Measurements from ENCODE around the gene IGSF22. TPM values are rescaled to one million over a fixed set of nuclear protein-coding genes. Genes with fewer than 3 reads are reported as not detected.

The IGSF22 gene
- total RNA-seq, 1 donor from 2014 or later: 2.3 TPM

GRCh38 chr11:18745251-18745650, 19.3 kb upstream of the IGSF22 start:
- intact Hi-C loops (cut with DNase I): no loop called here

GRCh38 chr11:18743900-18744514, 18.0 kb upstream of the IGSF22 start:
- ATAC-seq (no peak), DNase-seq (no peak)
- Histone ChIP-seq H3K4me3 (no peak overlapping the region), H3K4me1 (no peaks in the 10 kb centered on the region), H3K27me3 (ENCODE audit: low read depth) (no peaks in the 10 kb centered on the region), H3K9me3 (no peaks in the 10 kb centered on the region), H3K27ac (no peak overlapping the region), H3K36me3 (no peaks in the 10 kb centered on the region)
- intact Hi-C loops (cut with DNase I): no loop called here
- TF ChIP-seq CTCF (IDR thresholded peaks at IDR 0.05): no peak

More at GRCh38 chr11:18745251-18745650, 19.3 kb upstream of the IGSF22 start:
- TF ChIP-seq CTCF (IDR thresholded peaks at IDR 0.05): no peak
- Histone ChIP-seq H3K9me3 (no peaks in the 10 kb centered on the region), H3K4me3 (no peak overlapping the region), H3K4me1 (no peaks in the 10 kb centered on the region), H3K27ac (no peak overlapping the region), H3K36me3 (no peaks in the 10 kb centered on the region), H3K27me3 (ENCODE audit: low read depth) (no peaks in the 10 kb centered on the region)
- ATAC-seq (no peak), DNase-seq (no peak)

GRCh38 chr11:18743365-18743764, 17.4 kb upstream of the IGSF22 start:
- H3K4me1 ChIP-seq: no peaks in the 10 kb centered on the region
- ATAC-seq: no peak
- H3K27me3 ChIP-seq (ENCODE audit: low read depth): no peaks in the 10 kb centered on the region
- TF ChIP-seq CTCF (IDR thresholded peaks at IDR 0.05): no peak
- H3K27ac ChIP-seq: no peak overlapping the region
- no peak for DNase-seq
- no peak overlapping the region for H3K4me3 ChIP-seq
- no peaks in the 10 kb centered on the region for H3K9me3 ChIP-seq
- H3K36me3 ChIP-seq: no peaks in the 10 kb centered on the region
- intact Hi-C loops (cut with DNase I): no loop called here

- H3K36me3 ChIP-seq: no peaks in the 10 kb centered on the region
- no peak for DNase-seq
- H3K9me3 ChIP-seq: no peaks in the 10 kb centered on the region
- H3K27ac ChIP-seq: no peak overlapping the region
- no peaks in the 10 kb centered on the region for H3K27me3 ChIP-seq (ENCODE audit: low read depth)
- no peak overlapping the region for H3K4me3 ChIP-seq
- no peak for TF ChIP-seq CTCF (IDR thresholded peaks at IDR 0.05)
- no peak for ATAC-seq
- no peaks in the 10 kb centered on the region for H3K4me1 ChIP-seq
- intact Hi-C loops (cut with DNase I): no loop called here
These were observed 15.8 kb upstream of the IGSF22 start for GRCh38 chr11:18741783-18742182.

GRCh38 chr11:18739685-18740084, 13.7 kb upstream of the IGSF22 start:
- ATAC-seq (no peak), DNase-seq (no peak)
- Histone ChIP-seq H3K4me3 (no peak overlapping the region), H3K27ac (no peak overlapping the region), H3K9me3 (no peaks in the 10 kb centered on the region), H3K27me3 (ENCODE audit: low read depth) (no peaks in the 10 kb centered on the region), H3K36me3 (no peaks in the 10 kb centered on the region), H3K4me1 (no peaks in the 10 kb centered on the region)
- intact Hi-C loops (cut with DNase I): no loop called here
- TF ChIP-seq CTCF (IDR thresholded peaks at IDR 0.05): no peak
